ENCODE data around the gene LRRC71. TPM values are rescaled to one million over a fixed set of nuclear protein-coding genes. Genes with fewer than 3 reads are reported as not detected.

LRRC71 gene
- total RNA-seq, 6 donors from 2014 or later, result 0.49 to 13.9 (median 6.3) TPM

- peaks cover 0 to 89% (median 24%) of the 10 kb centered on the region in 4 donors for H3K36me3 ChIP-seq
- TF ChIP-seq POLR2A (IDR thresholded peaks at IDR 0.05) (no peak), EP300 (IDR thresholded peaks at IDR 0.05) (no peak), CTCF (IDR thresholded peaks at IDR 0.05) (no peak), POLR2AphosphoS5 (IDR thresholded peaks at IDR 0.05) (no peak)
- peaks cover 6 to 19% (median 9%) of the 10 kb centered on the region in 4 donors for H3K4me1 ChIP-seq
- no peak overlapping the region for H3K27ac ChIP-seq
- no peak overlapping the region for H3K4me3 ChIP-seq
- no peaks in the 10 kb centered on the region for H3K9me3 ChIP-seq
- H3K27me3 ChIP-seq, result no peaks in the 10 kb centered on the region
- ATAC-seq (ENCODE audit: low FRiP score in 2 of 2), result no peak
- no peak for DNase-seq
- 78% methylated on average over 5 of the region's 5 CpGs; no CpG with 5 or more reads in 1 of the 2 donors for WGBS, 2 donors
Observed at GRCh38 chr1:156909671-156910070, 10.8 kb upstream of the LRRC71 start.

- 61% methylated on average over 7 to 18 of the region's 18 CpGs for WGBS, 2 donors
- H3K36me3 ChIP-seq, result peaks cover 0 to 91% (median 31%) of the 10 kb centered on the region in 4 donors
- no peaks in the 10 kb centered on the region for H3K27me3 ChIP-seq
- ATAC-seq (ENCODE audit: low FRiP score in 2 of 2) (peak in 1 of 2 donors; percentile 53), DNase-seq (peak in 1 of 2 donors; percentile 38)
- TF ChIP-seq POLR2AphosphoS5 (IDR thresholded peaks at IDR 0.05) (no peak), POLR2A (IDR thresholded peaks at IDR 0.05) (no peak), EP300 (IDR thresholded peaks at IDR 0.05) (no peak), CTCF (IDR thresholded peaks at IDR 0.05) (peak; percentile 61 to 86 (median 72))
- H3K9me3 ChIP-seq, result no peaks in the 10 kb centered on the region
- H3K27ac ChIP-seq, result no peak overlapping the region
- H3K4me1 ChIP-seq, result peaks cover 6 to 19% (median 9%) of the 10 kb centered on the region in 4 donors
- no peak overlapping the region for H3K4me3 ChIP-seq
Observed at GRCh38 chr1:156910309-156910782, 10.1 kb upstream of the LRRC71 start.

- no peak overlapping the region for H3K4me3 ChIP-seq
- WGBS, 2 donors, result 61 to 67% methylated on average over 5 to 6 of the region's 6 CpGs
- H3K9me3 ChIP-seq, result no peaks in the 10 kb centered on the region
- TF ChIP-seq EP300 (IDR thresholded peaks at IDR 0.05) (no peak), CTCF (IDR thresholded peaks at IDR 0.05) (no peak), POLR2A (IDR thresholded peaks at IDR 0.05) (no peak), POLR2AphosphoS5 (IDR thresholded peaks at IDR 0.05) (no peak)
- H3K27me3 ChIP-seq, result no peaks in the 10 kb centered on the region
- peaks cover 0 to 95% (median 32%) of the 10 kb centered on the region in 4 donors for H3K36me3 ChIP-seq
- H3K4me1 ChIP-seq, result peaks cover 3 to 19% (median 9%) of the 10 kb centered on the region in 4 donors
- ATAC-seq (ENCODE audit: low FRiP score in 2 of 2) (no peak), DNase-seq (no peak)
- no peak overlapping the region for H3K27ac ChIP-seq
Observed at GRCh38 chr1:156911577-156912298, 8.7 kb upstream of the LRRC71 start.

GRCh38 chr1:156912310-156912709 is 8.1 kb upstream of the LRRC71 start:
- no peak for ATAC-seq (ENCODE audit: low FRiP score in 2 of 2)
- TF ChIP-seq POLR2AphosphoS5 (IDR thresholded peaks at IDR 0.05) (no peak), CTCF (IDR thresholded peaks at IDR 0.05) (no peak), POLR2A (IDR thresholded peaks at IDR 0.05) (no peak), EP300 (IDR thresholded peaks at IDR 0.05) (no peak)
- H3K4me1 ChIP-seq, result peaks cover 0 to 15% (median 4%) of the 10 kb centered on the region in 4 donors
- no peaks in the 10 kb centered on the region for H3K9me3 ChIP-seq
- DNase-seq, result no peak
- H3K27ac ChIP-seq, result no peak overlapping the region
- H3K4me3 ChIP-seq, result no peak overlapping the region
- WGBS, 2 donors, result 89% methylated on average over 2 of the region's 2 CpGs; no CpG with 5 or more reads in 1 of the 2 donors
- H3K27me3 ChIP-seq, result no peaks in the 10 kb centered on the region
- peaks cover 0 to 95% (median 32%) of the 10 kb centered on the region in 4 donors for H3K36me3 ChIP-seq
